Epithelial cell of esophagus (primary cell): ENCODE measurements around the gene PERM1.
A peak's percentile ranks its signal among the peaks of the same experiment; 100 is the strongest.
"Not testable (repeated sequence)": the region's sequence is repeated elsewhere in the genome, so short reads cannot be mapped to it uniquely, and the experiment has no call there.

ENCODE experiments used
- DNase-seq: peaks from one replicate; pipeline ENCODE4 v3.0.0; 2010; ENCODE audit warnings: low read depth
- H3K4me3 ChIP-seq: 2 replicates; pipeline ENCODE4 v1.5.1; 2011; ENCODE audit warnings: mild to moderate bottlenecking, low read length, control low read depth
- TF ChIP-seq, protein P1 (sequence below): IDR thresholded peaks from 2 replicates; pipeline ENCODE4 v1.5.1; 2011; ENCODE audit warnings: low read depth, mild to moderate bottlenecking, low read length, control low read depth, inconsistent platforms; ENCODE audit not compliant: insufficient read depth; ENCODE audit errors: missing control alignments

Gene PERM1

GRCh38 chr1:952201-952600 lies 29.7 kb downstream of the PERM1 start:
- TF ChIP-seq, protein P1, sequence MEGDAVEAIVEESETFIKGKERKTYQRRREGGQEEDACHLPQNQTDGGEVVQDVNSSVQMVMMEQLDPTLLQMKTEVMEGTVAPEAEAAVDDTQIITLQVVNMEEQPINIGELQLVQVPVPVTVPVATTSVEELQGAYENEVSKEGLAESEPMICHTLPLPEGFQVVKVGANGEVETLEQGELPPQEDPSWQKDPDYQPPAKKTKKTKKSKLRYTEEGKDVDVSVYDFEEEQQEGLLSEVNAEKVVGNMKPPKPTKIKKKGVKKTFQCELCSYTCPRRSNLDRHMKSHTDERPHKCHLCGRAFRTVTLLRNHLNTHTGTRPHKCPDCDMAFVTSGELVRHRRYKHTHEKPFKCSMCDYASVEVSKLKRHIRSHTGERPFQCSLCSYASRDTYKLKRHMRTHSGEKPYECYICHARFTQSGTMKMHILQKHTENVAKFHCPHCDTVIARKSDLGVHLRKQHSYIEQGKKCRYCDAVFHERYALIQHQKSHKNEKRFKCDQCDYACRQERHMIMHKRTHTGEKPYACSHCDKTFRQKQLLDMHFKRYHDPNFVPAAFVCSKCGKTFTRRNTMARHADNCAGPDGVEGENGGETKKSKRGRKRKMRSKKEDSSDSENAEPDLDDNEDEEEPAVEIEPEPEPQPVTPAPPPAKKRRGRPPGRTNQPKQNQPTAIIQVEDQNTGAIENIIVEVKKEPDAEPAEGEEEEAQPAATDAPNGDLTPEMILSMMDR = no peak
- H3K4me3 ChIP-seq = no peak overlapping the region
- no peak for DNase-seq

GRCh38 chr1:951364-951763 lies 30.5 kb downstream of the PERM1 start:
- DNase-seq = no peak
- H3K4me3 ChIP-seq = no peak overlapping the region
- TF ChIP-seq, protein P1 = peak; percentile 26

GRCh38 chr1:950881-951280 lies 31.0 kb downstream of the PERM1 start:
- H3K4me3 ChIP-seq = no peak overlapping the region
- DNase-seq = no peak
- TF ChIP-seq, protein P1 = no peak

- DNase-seq = no peak
- H3K4me3 ChIP-seq = no peak overlapping the region
- TF ChIP-seq, protein P1 = no peak
These were observed 31.6 kb downstream of the PERM1 start for GRCh38 chr1:950268-950667.

- TF ChIP-seq, protein P1 = no peak
- H3K4me3 ChIP-seq = no peak overlapping the region
These were observed 33.9 kb downstream of the PERM1 start for GRCh38 chr1:947958-948357.

DNA sequence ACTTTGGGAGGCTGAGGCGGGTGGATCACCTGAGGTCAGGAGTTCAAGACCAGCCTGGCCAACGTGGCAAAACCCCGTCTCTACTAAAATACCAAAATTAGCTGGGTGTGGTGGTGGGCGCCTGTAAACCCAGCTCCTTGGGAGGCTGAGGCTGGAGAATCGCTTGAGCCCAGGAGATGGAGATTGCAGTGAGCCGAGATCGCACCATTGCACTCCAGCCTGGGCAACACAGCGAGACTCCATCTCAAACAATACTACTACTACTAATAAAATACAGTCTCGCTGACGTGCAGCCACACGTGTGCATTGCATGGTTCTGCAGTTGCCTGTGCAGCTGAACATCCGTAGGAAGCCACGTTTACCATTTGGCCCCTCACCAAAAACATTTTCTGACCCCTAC lies 35.1 kb downstream of the PERM1 start:
- DNase-seq, H3K4me3 ChIP-seq: not testable (repeated sequence)

More at GRCh38 chr1:947958-948357, 33.9 kb downstream of the PERM1 start:
- no peak for DNase-seq

DNA sequence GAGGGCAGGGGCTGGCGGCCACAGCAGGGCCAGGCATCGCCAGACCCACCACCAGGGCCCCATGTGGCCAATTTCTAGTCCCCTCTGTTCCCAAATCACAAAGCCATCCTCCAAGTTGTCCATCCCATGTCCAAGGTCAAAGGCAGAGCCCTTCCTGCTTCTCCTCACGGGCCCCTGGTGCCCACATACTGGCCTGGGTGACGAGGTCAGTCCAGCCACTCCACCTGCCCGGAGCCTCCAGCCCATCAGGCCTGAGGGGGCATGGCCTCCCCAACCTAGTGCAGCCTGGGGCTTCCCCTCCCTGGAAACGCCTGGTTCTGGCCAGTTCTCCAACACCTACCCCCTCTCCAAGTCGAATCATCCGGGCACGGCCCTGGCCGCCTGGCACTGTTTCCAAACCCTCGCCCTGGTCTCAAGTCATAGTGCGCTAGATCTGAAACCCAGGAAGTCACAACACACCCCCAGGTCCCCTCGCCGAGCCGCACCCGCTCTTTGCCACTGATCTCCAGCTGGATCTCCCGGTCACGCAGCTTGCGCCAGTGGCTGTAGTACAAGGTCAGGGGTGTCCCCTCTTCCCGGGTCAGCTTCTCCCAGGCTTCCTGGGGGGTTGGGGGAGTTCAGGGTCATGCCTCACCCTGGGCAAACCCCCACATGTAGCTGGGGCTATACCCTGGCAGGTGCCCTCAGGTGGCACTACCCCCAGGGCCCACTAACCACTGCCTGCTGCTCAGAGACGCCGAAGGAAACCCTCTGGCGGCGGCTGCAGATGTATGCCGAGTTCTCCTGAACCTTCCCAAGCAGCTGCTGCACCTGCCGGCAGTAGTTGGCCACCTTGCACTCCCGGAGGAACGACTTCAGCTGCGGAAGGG lies 36.0 kb downstream of the PERM1 start:
- H3K4me3 ChIP-seq = no peak overlapping the region
- TF ChIP-seq, protein P1 = no peak
- no peak for DNase-seq
